HG03135 (cell line): ENCODE data around the gene FOXK1.

ENCODE experiments used
- ATAC-seq: cut with Tn5 transposase; IDR thresholded peaks from one replicate; pipeline ENCODE4 v1.9.1; 2021; ENCODE audit warnings: mild to moderate bottlenecking, moderate library complexity; ENCODE audit not compliant: unreplicated experiment

Gene FOXK1

GRCh38 chr7:4742051-4742573 is 60.0 kb downstream of the FOXK1 start:
- ATAC-seq, result no peak

- ATAC-seq, result no peak
Observed at GRCh38 chr7:4742852-4743251, 60.8 kb downstream of the FOXK1 start.

DNA sequence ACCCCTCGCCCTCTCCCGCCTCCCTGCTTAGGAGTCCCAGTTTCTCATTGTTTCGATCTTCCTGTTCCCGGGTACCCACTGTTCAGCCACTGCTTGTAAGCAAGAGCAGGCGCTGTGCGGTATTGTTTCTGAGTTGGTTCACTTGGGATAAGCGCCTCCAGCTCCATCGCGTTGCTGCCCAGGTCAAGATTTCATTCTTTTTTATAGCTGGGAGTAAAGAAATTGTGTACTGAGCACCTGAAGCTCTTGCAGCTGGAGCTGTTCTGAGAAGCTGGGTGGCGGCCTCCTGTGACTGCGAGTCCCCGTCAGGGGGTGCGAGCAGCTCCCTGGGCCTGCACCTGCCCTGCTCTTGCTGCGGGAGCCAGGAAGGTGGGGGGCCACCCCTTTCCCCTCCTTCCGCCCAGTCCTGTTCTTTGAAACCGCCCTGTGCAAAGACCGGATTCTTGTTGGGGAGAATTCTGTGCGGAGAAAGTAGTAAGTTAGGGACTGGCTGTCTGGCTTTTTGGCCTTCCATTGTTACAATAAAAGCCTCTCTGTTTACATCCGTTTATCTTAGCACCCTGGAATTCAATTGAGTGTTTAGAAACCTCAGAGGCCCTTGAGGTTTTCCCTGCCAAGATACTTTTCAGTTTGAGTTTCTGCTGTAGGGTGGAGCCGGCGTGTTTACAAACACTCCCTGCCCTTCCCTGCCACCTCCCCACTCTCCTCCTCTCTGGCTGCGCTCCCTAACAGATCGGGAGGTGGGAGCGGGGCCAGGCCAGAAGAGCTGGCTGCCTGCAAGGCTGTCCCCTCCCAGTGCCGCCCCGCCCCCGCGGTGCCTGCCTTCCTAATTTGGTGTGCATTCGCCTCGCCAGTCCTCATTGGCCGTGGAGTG is 62.5 kb downstream of the FOXK1 start:
- ATAC-seq, result peak; percentile 58

GRCh38 chr7:4745265-4745919 is 63.3 kb downstream of the FOXK1 start:
- peak; percentile 8 for ATAC-seq

- no peak for ATAC-seq
Observed at GRCh38 chr7:4745971-4746919, 64.2 kb downstream of the FOXK1 start.

- no peak for ATAC-seq
Observed at GRCh38 chr7:4747013-4747412, 64.9 kb downstream of the FOXK1 start.

DNA sequence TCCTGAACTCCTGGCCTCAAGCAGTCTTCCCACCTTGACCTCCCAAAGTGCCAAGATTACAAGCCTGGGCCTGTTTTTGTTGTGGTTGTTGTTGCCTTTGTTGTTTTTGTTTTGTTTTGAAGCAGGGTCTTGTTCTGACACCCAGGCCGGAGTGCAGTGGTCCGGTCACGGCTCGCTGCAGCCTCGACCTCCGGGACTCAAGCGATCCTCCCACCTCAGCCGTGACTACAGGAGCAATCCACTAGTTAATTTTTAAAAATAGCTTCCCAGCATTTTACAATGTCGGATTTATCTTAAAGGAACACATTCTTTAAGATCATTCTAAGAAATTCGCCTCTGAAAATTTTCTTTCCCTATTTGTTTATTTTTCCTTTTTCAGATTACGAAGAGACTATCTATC is 65.7 kb downstream of the FOXK1 start:
- no peak for ATAC-seq

DNA sequence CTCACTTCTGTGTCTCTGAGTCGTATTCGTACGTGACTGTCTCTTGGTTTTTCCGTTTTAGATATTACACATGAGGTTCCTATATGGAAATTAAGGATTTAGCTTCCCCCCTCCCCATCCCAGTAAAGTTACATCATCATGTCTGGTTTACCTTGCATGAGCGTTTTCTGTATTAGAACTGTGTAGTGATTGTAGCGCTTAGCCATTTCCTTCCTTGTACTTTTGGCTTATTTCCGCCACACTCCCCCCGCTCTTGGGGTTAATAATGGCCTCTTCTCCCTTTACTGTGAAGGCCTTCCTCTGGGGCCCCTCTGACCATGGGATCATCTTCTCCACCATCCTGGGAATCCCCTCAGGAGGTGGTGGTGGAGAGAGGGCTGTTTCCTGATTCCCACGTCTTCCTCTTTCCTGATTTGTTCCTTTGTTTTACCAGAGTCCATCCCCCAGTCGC is 66.2 kb downstream of the FOXK1 start:
- ATAC-seq, result no peak

DNA sequence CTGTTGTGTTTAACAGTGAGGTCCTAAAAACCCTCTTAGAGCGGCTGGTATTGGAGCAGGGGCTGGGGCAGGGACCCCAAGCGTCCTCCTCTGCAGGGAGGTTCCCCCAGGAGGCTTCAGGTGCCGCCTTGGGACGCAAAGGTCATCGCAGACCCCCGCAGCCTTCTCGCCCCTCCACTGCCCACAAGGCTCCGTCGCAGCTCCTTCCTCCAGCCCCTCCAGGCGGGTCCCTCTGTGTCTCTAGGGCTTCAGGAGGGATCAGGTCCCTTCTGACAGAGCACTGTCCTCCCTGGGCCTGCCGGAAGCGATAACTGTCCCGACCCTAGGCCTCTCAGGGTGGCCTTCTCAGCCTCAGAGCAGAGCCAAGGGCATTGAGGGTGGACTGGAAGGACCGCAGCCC is 67.3 kb downstream of the FOXK1 start:
- ATAC-seq, result no peak

DNA sequence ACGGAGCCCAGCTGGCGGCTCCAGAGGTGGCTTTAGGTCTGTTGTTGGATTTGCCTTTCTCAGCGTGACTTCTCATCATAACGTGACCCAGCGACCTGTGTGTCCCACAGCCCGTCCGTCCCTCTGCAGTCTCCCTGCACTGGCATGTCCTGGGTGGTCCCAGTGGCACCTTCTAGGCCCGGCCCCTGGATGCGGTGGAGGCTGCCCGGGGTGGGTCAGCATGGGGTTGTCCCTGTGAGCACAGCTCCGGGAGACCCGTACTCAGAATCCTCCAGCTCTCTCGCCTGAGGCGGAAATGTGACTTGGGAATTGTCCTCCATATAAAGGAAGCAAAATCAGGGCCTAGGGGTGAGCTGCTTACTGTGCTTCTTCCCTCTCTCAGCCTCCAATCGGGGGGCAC is 67.7 kb downstream of the FOXK1 start:
- no peak for ATAC-seq

GRCh38 chr7:4751398-4751947 is 69.4 kb downstream of the FOXK1 start:
- ATAC-seq, result no peak

GRCh38 chr7:4753598-4754432 is 71.7 kb downstream of the FOXK1 start:
- peak; percentile 74 for ATAC-seq

GRCh38 chr7:4754433-4755010 is 72.4 kb downstream of the FOXK1 start:
- no peak for ATAC-seq

GRCh38 chr7:4755045-4755444 is 73.0 kb downstream of the FOXK1 start:
- ATAC-seq, result no peak

DNA sequence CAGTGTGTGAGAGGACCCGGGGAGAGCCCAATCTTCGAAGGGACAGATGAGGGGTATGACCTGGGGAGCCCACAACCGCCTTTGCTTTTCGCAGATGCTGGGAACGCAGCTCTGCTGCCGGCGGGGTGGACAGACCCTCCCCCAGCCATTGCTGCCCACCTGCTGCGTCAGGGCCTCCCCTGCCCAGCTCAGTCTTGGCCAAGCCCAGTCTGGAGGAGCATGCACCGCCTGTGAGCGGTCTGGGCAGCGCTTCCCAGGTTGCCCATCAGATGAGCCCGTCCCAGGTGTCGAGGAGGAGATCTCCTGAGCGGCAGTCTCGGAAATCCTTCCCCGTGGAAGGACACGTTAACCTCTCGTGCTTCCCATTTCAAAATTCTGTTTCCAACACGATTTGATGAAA is 76.0 kb downstream of the FOXK1 start:
- no peak for ATAC-seq

GRCh38 chr7:4758791-4759190 is 76.7 kb downstream of the FOXK1 start:
- ATAC-seq, result no peak

DNA sequence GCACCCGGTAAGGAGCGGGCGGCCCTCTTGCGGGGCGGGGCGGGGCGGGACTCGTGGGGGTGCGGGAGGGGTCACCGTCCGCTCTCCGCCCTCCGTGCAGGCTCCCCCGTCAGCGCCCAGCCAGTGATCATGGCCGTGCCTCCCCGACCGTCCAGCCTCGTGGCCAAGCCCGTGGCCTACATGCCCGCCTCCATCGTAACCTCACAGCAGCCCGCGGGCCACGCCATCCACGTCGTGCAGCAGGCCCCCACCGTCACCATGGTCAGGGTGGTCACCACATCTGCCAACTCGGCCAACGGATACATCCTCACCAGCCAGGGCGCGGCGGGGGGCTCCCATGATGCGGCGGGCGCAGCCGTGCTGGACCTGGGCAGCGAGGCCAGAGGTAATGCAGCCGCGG is 77.1 kb downstream of the FOXK1 start:
- no peak for ATAC-seq

- ATAC-seq, result no peak
Observed at GRCh38 chr7:4760952-4761351, 78.9 kb downstream of the FOXK1 start.
